Measurements from ENCODE around the gene FANCD2OS. TPM values are rescaled to one million over a fixed set of nuclear protein-coding genes. Genes with fewer than 3 reads are reported as not detected.
"Not testable (repeated sequence)": the region's sequence is repeated elsewhere in the genome, so short reads cannot be mapped to it uniquely, and the experiment has no call there.

FANCD2OS gene
- polyA plus RNA-seq (ENCODE audit: insufficient read length) = 0.81 TPM
- long read RNA-seq, donor 1, partial matches to known transcripts = 11 of 11 reads
- long read RNA-seq, donor 1, other reads (novel, unspliced or antisense) = 0 of 11 reads
- long read RNA-seq, donor 2 = 0 reads
- long read RNA-seq, donor 3 = 0 reads
- long read RNA-seq, donor 4 = 0 reads
- long read RNA-seq, donor 5, partial matches to known transcripts = 919 of 949 reads
- long read RNA-seq, donor 5, other reads (novel, unspliced or antisense) = 30 of 949 reads
- long read RNA-seq, donor 6, partial matches to known transcripts = 7 of 7 reads
- long read RNA-seq, donor 6, other reads (novel, unspliced or antisense) = 0 of 7 reads
- long read RNA-seq, donor 7 = 0 reads
- long read RNA-seq, donor 8 = 0 reads

- DNase-seq = no peak
Observed at GRCh38 chr3:10108091-10108490, at the start of gene FANCD2OS. Gene FANCD2OS (minus strand): TSS chr3:10108255. CDS start chr3:10104774, 3,481 bp downstream.

GRCh38 chr3:10157031-10157430 lies 49.0 kb upstream of the FANCD2OS start:
- DNase-seq = no peak

GRCh38 chr3:10155658-10156057 lies 47.6 kb upstream of the FANCD2OS start:
- DNase-seq = no peak

GRCh38 chr3:10155123-10155472 lies 47.0 kb upstream of the FANCD2OS start:
- no peak for DNase-seq

- no peak for DNase-seq
Observed at GRCh38 chr3:10154335-10155122, 46.5 kb upstream of the FANCD2OS start.

- no peak for DNase-seq
Observed at GRCh38 chr3:10150987-10151386, 42.9 kb upstream of the FANCD2OS start.

GRCh38 chr3:10149226-10149625 lies 41.2 kb upstream of the FANCD2OS start:
- no peak for DNase-seq

GRCh38 chr3:10145685-10146084 lies 37.6 kb upstream of the FANCD2OS start:
- no peak for DNase-seq

- DNase-seq = no peak
Observed at GRCh38 chr3:10142707-10143560, 34.9 kb upstream of the FANCD2OS start.

- no peak for DNase-seq
Observed at GRCh38 chr3:10140996-10141546, 33.0 kb upstream of the FANCD2OS start.

- no peak for DNase-seq
Observed at GRCh38 chr3:10137178-10137577, 29.1 kb upstream of the FANCD2OS start.

- DNase-seq = no peak
Observed at GRCh38 chr3:10136426-10137005, 28.5 kb upstream of the FANCD2OS start.

GRCh38 chr3:10135872-10136271 lies 27.8 kb upstream of the FANCD2OS start:
- DNase-seq = not testable (repeated sequence)

- no peak for DNase-seq
Observed at GRCh38 chr3:10122724-10123123, 14.7 kb upstream of the FANCD2OS start.

GRCh38 chr3:10121064-10121463 lies 13.0 kb upstream of the FANCD2OS start:
- no peak for DNase-seq

- no peak for DNase-seq
Observed at GRCh38 chr3:10119376-10119775, 11.3 kb upstream of the FANCD2OS start.

- no peak for DNase-seq
Observed at GRCh38 chr3:10116928-10117327, 8.9 kb upstream of the FANCD2OS start.

- peak; percentile 10 for DNase-seq
Observed at GRCh38 chr3:10116138-10116460, 8.0 kb upstream of the FANCD2OS start.

- DNase-seq = peak; percentile 94
Observed at GRCh38 chr3:10115326-10116137, 7.5 kb upstream of the FANCD2OS start, which contains the start of gene BRK1. Gene BRK1 (plus strand): TSS chr3:10115675. CDS start chr3:10115702, 27 bp downstream.

GRCh38 chr3:10106919-10107318 lies 1.1 kb downstream of the FANCD2OS start:
- DNase-seq = no peak

- no peak for DNase-seq
Observed at GRCh38 chr3:10099041-10099440, 9.0 kb downstream of the FANCD2OS start.

Measured in left kidney (tissue), 8 donors.